H1 (cell line): Measurements from ENCODE around the gene SYNRG. TPM values are rescaled to one million over a fixed set of nuclear protein-coding genes. Genes with fewer than 3 reads are reported as not detected.

Experiments
- CTCF ChIA-PET: fragments of 300-600 bp; sonication (Branson Sonifier 250); formaldehyde crosslinking; loops from one replicate; lab custom pipeline; 2021; ENCODE audit not compliant: partially characterized antibody; lab: Charles Lee
- POLR2A ChIA-PET: fragments of 300-600 bp; sonication (Branson Sonifier 250); formaldehyde crosslinking; loops from one replicate; lab custom pipeline; 2021; ENCODE audit warnings: inconsistent platforms; ENCODE audit not compliant: partially characterized antibody; lab: Charles Lee
- DNase-seq, 2 experiments: peaks; one replicate each; pipeline versions ENCODE4 v3.0.0 to v3.0.0-alpha.2; 2010 to 2022; ENCODE audit warnings: low spot score in 2 of 2, low read depth in 1 of 2, mixed read lengths in 1 of 2
- FAIRE-seq: peaks from 2 replicates; lab custom pipeline; 2011; peaks lifted over from hg19 to GRCh38; lab: Jason Lieb, UNC
- H2AFZ ChIP-seq: 2 replicates; pipeline ENCODE4 v1.8.1; 2012; ENCODE audit warnings: low read length, inconsistent platforms
- H2AK5ac ChIP-seq: 2 replicates; pipeline ENCODE4 v1.6.1; 2013; ENCODE audit warnings: low read depth, low read length
- H2BK120ac ChIP-seq: replicated peaks from 2 replicates; pipeline ENCODE3; 2013; ENCODE audit warnings: low read depth, low read length, inconsistent platforms
- H2BK12ac ChIP-seq: 2 replicates; pipeline ENCODE4 v1.6.1; 2013; ENCODE audit warnings: low read depth, low read length
- H2BK15ac ChIP-seq: 2 replicates; pipeline ENCODE4 v1.6.1; 2013; ENCODE audit warnings: low read length
- H2BK20ac ChIP-seq: 2 replicates; pipeline ENCODE4 v1.6.1; 2013; ENCODE audit warnings: low read length
- H2BK5ac ChIP-seq: 2 replicates; pipeline ENCODE4 v1.6.1; 2013; ENCODE audit warnings: low read depth, low read length
- H3K14ac ChIP-seq: 2 replicates; pipeline ENCODE4 v1.6.1; 2013; ENCODE audit warnings: inconsistent platforms; ENCODE audit not compliant: insufficient read length
- H3K18ac ChIP-seq: 2 replicates; pipeline ENCODE4 v1.6.1; 2013; ENCODE audit warnings: low read length; ENCODE audit errors: extremely low read depth
- H3K23ac ChIP-seq: 2 replicates; pipeline ENCODE4 v1.6.1; 2013; ENCODE audit warnings: inconsistent platforms; ENCODE audit not compliant: insufficient read length
- H3K23me2 ChIP-seq: 2 replicates; pipeline ENCODE4 v1.6.1; 2013; ENCODE audit warnings: low read depth, low read length
- H3K27ac ChIP-seq: 2 replicates; pipeline ENCODE4 v1.6.1; 2011; ENCODE audit warnings: low read depth, low read length, inconsistent platforms
- H3K27me3 ChIP-seq, 4 experiments: replicated peaks in 1 of 4; 1 replicate in 1 of 4; 2 replicates in 3 of 4; pipeline versions ENCODE4 v1.6.1 to v1.8.1; 2011 to 2013; ENCODE audit warnings: low read length in 3 of 4, mild to moderate bottlenecking in 3 of 4, inconsistent platforms in 2 of 4, mixed read lengths in 2 of 4, moderate library complexity in 1 of 4; ENCODE audit not compliant: control insufficient read depth in 3 of 4, insufficient read depth in 3 of 4; ENCODE audit errors: extremely low read depth in 1 of 4
- H3K36me3 ChIP-seq, 4 experiments: 2 replicates each; pipeline versions ENCODE4 v1.6.1 to v1.8.1; 2011 to 2013; ENCODE audit warnings: mild to moderate bottlenecking in 4 of 4, low read length in 3 of 4, moderate library complexity in 2 of 4, control low read depth in 1 of 4, inconsistent platforms in 1 of 4; ENCODE audit not compliant: insufficient read depth in 4 of 4, control insufficient read depth in 2 of 4
- H3K4ac ChIP-seq: replicated peaks from 2 replicates; pipeline ENCODE3; 2013; ENCODE audit warnings: low read length, low read depth, mixed read lengths, inconsistent platforms; ENCODE audit not compliant: insufficient read length
- H3K4me1 ChIP-seq, 4 experiments: replicated peaks in 1 of 4; 1 replicate in 1 of 4; 2 replicates in 3 of 4; pipeline versions ENCODE4 v1.6.1 to v1.8.1; 2011 to 2013; ENCODE audit warnings: low read length in 3 of 4, inconsistent platforms in 2 of 4, mixed read lengths in 1 of 4; ENCODE audit not compliant: insufficient read depth in 4 of 4, control insufficient read depth in 3 of 4
- H3K4me2 ChIP-seq, 2 experiments: 2 replicates each; pipeline versions ENCODE4 v1.6.1 to v1.8.1; 2011 to 2013; ENCODE audit warnings: low read depth in 2 of 2, low read length in 2 of 2, control low read depth in 1 of 2, inconsistent platforms in 1 of 2, mild to moderate bottlenecking in 1 of 2; ENCODE audit not compliant: insufficient read depth in 1 of 2
- H3K4me3 ChIP-seq, 4 experiments: fragments of 200-600, 300-600 bp in 1 of 4; sonication (generic), shearing (Covaris generic), sonication (Bioruptor Twin) in 1 of 4; 2 replicates each; pipeline versions ENCODE4 v1.5.1 to v1.8.1; 2011 to 2016; ENCODE audit warnings: low read length in 4 of 4, low read depth in 3 of 4, control low read depth in 2 of 4, inconsistent platforms in 2 of 4, mild to moderate bottlenecking in 2 of 4, mixed read lengths in 1 of 4, moderate library complexity in 1 of 4; ENCODE audit not compliant: insufficient read depth in 2 of 4; ENCODE audit errors: extremely low read depth in 1 of 4
- H3K56ac ChIP-seq: replicated peaks from 2 replicates; pipeline ENCODE3; 2013; ENCODE audit warnings: low read depth, mild to moderate bottlenecking, mixed read lengths, low read length, inconsistent platforms; ENCODE audit not compliant: insufficient read length
- H3K79me1 ChIP-seq: 2 replicates; pipeline ENCODE4 v1.6.1; 2013; ENCODE audit warnings: low read depth, low read length, control low read depth
- H3K79me2 ChIP-seq, 2 experiments: 2 replicates each; pipeline versions ENCODE4 v1.6.1 to v1.8.1; 2012 to 2013; ENCODE audit warnings: low read length in 2 of 2, mild to moderate bottlenecking in 2 of 2, inconsistent platforms in 1 of 2; ENCODE audit not compliant: insufficient read depth in 2 of 2, control insufficient read depth in 1 of 2
- H3K9ac ChIP-seq, 4 experiments: replicated peaks in 1 of 4; 1 replicate in 1 of 4; 2 replicates in 3 of 4; pipeline versions ENCODE4 v1.6.1 to v1.8.1; 2011 to 2013; ENCODE audit warnings: low read depth in 3 of 4, low read length in 3 of 4, control low read depth in 2 of 4, mild to moderate bottlenecking in 2 of 4, moderate library complexity in 2 of 4, inconsistent platforms in 1 of 4; ENCODE audit errors: extremely low read depth in 1 of 4
- H3K9me3 ChIP-seq, 2 experiments: 2 replicates each; pipeline versions ENCODE4 v1.6.1 to v1.8.1; 2012 to 2013; ENCODE audit warnings: mild to moderate bottlenecking in 2 of 2, moderate library complexity in 2 of 2, control low read depth in 1 of 2, inconsistent platforms in 1 of 2, low read depth in 1 of 2, low read length in 1 of 2, mixed read lengths in 1 of 2; ENCODE audit not compliant: insufficient read depth in 2 of 2
- H4K20me1 ChIP-seq, 2 experiments: replicated peaks in 1 of 2; 2 replicates each; pipeline versions ENCODE3 to v1.8.1; 2011 to 2013; ENCODE audit warnings: inconsistent platforms in 2 of 2, low read length in 2 of 2, mild to moderate bottlenecking in 1 of 2; ENCODE audit not compliant: insufficient read depth in 2 of 2, control insufficient read depth in 1 of 2
- H4K5ac ChIP-seq: 2 replicates; pipeline ENCODE4 v1.6.1; 2013; ENCODE audit warnings: low read length, low read depth, mixed read lengths, inconsistent platforms; ENCODE audit not compliant: insufficient read length
- H4K8ac ChIP-seq: 2 replicates; pipeline ENCODE4 v1.8.0; 2013; ENCODE audit warnings: mild to moderate bottlenecking, moderate library complexity, low read length, inconsistent platforms; ENCODE audit not compliant: insufficient read depth; ENCODE audit errors: extremely low read depth
- H4K91ac ChIP-seq: replicated peaks from 2 replicates; pipeline ENCODE3; 2013; ENCODE audit warnings: low read length, mixed read lengths, inconsistent platforms; ENCODE audit not compliant: insufficient read length
- WGBS, 2 experiments: shearing (Covaris generic) in 1 of 2; methylation state at CpG; one replicate each; pipeline versions ENCODE4 v1.1.6 to v1.1.7; 2013 to 2015; ENCODE audit warnings: low lambda C conversion rate in 2 of 2, mixed read lengths in 2 of 2, inconsistent platforms in 1 of 2, low coverage in 1 of 2, missing lambda C conversion rate in 1 of 2; ENCODE audit not compliant: insufficient replicate concordance in 2 of 2, insufficient coverage in 1 of 2, insufficient read length in 1 of 2; ENCODE audit errors: extremely low coverage in 1 of 2, missing lambda C conversion rate in 1 of 2; 5-methylcytosine and 5-hydroxymethylcytosine counted together
- polyA plus RNA-seq, 7 experiments: library from polyadenylated mRNA; depleted of rRNA in 3 of 7; stranded (reverse) in 5 of 7; unstranded in 2 of 7; fragments of >200 nt in 5 of 7; fragments of 200-250 nt in 2 of 7; gene quantifications; 1 replicate in 5 of 7; 2 replicates in 1 of 7; 4 replicates in 1 of 7; pipeline versions ENCODE4 v1.2.1 to v1.2.3, GENCODE V29; 2011 to 2013; ENCODE audit warnings: missing spikeins in 2 of 7, mixed read lengths in 2 of 7
- total RNA-seq: library from RNA; stranded (reverse); fragmentation: NEBNext Ultra II Directional; extraction: Animal tissue kit (Norgen Biotek cat#: 25700); gene quantifications from 2 replicates; pipeline ENCODE4 v1.2.1, GENCODE V29; 2021

Gene SYNRG
- total and polyA plus RNA-seq, 2 of the 8 experiments (the other 6 are each of a cell fraction or from before 2014, with no cell fraction given), result 7.7 to 31.7 TPM

DNA sequence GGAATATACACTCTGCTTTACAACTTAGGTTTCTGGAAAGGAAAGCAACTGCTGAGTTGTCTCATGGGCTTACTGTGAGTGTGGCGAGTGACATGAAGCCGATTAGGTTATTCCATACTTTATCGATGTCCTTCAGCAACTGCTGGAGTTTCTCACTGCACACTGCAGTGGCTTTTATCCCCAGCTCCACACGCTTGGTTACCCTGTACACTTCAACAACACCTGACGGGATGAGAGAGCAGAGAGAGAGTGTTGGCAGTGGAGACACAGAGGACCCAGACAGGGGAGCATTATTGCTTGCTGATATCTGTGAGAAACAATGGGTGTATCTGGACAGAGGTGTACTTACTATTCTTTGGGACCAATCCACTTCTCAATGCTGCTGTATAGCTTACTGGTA, 73.3 kb downstream of the SYNRG start:
- DNase-seq (no peak), FAIRE-seq (no peak)
- Histone ChIP-seq H4K5ac (no peak overlapping the region), H3K4me3 (no peak overlapping the region), H3K27me3 (no peaks in the 10 kb centered on the region), H3K79me2 (no peaks in the 10 kb centered on the region), H3K4ac (no peak overlapping the region), H3K36me3 (peaks cover 4 to 42% (median 20%) of the 10 kb centered on the region in 4 experiments), H4K91ac (no peak overlapping the region), H2BK15ac (no peak overlapping the region), H3K23me2 (no peaks in the 10 kb centered on the region), H3K23ac (no peak overlapping the region), H3K18ac (no peak overlapping the region), H4K20me1 (no peaks in the 10 kb centered on the region), H3K79me1 (no peaks in the 10 kb centered on the region), H3K9ac (no peak overlapping the region), H3K4me2 (no peak overlapping the region), H3K56ac (no peak overlapping the region), H3K27ac (no peak overlapping the region), H2AFZ (no peak overlapping the region), H4K8ac (no peak overlapping the region), H3K4me1 (no peaks in the 10 kb centered on the region), H2BK12ac (no peak overlapping the region), H2BK5ac (no peak overlapping the region), H2AK5ac (no peak overlapping the region), H3K14ac (no peak overlapping the region), H2BK20ac (no peak overlapping the region), H2BK120ac (no peak overlapping the region), H3K9me3 (no peaks in the 10 kb centered on the region)
- ChIA-PET POLR2A (interaction anchor here (0.9 to 1.4 kb wide), 3 partner anchors 10 to 78 kb away, joined by 3 read pairs; no protein-coding TSS in a partner anchor), CTCF (interaction anchor here (0.6 to 2.5 kb wide), 5 partner anchors 9 to 34 kb away, joined by 3 to 10 read pairs (median 3); no protein-coding TSS in a partner anchor)
- 92% methylated on average over 5 of the region's 5 CpGs; no CpG with 5 or more reads in 1 of the 2 experiments for WGBS, 2 experiments
